SU-DHL-6 (cell line): ENCODE results near the gene RELL2.
"Not testable (repeated sequence)": the region's sequence is repeated elsewhere in the genome, so short reads cannot be mapped to it uniquely, and the experiment has no call there.

Source experiments
- H2AFZ ChIP-seq: fragments of 200-600 bp; sonication (generic); 2 replicates; pipeline ENCODE4 v1.6.1; 2014; ENCODE audit warnings: low read depth, mild to moderate bottlenecking, moderate library complexity, mixed read lengths, antibody characterized with exemption, low read length; ENCODE audit not compliant: severe bottlenecking
- H3F3A ChIP-seq: fragments of 200-600 bp; shearing (Covaris generic); 2 replicates; pipeline ENCODE4 v1.6.0; 2016; ENCODE audit warnings: antibody characterized with exemption, mild to moderate bottlenecking; ENCODE audit not compliant: insufficient read depth
- H3K27ac ChIP-seq: fragments of 200-600 bp; sonication (generic); 2 replicates; pipeline ENCODE4 v1.5.1; 2016; ENCODE audit warnings: low read depth, mild to moderate bottlenecking, low read length, moderate library complexity, mixed read lengths
- H3K27me3 ChIP-seq: fragments of 200-600 bp; sonication (generic), shearing (Covaris generic); 2 replicates; pipeline ENCODE4 v1.6.0; 2014; ENCODE audit warnings: mild to moderate bottlenecking, low read length
- H3K36me3 ChIP-seq: fragments of 200-600 bp; sonication (generic); 2 replicates; pipeline ENCODE4 v1.6.1; 2014; ENCODE audit warnings: mild to moderate bottlenecking, low read length, mixed read lengths
- H3K4me2 ChIP-seq: fragments of 300-600, 200-600 bp; shearing (Covaris generic), sonication (generic); 2 replicates; pipeline ENCODE4 v1.6.0; 2014; ENCODE audit warnings: low read length, low read depth, mild to moderate bottlenecking; ENCODE audit not compliant: poor library complexity, severe bottlenecking
- H3K4me3 ChIP-seq: fragments of 200-600 bp; sonication (generic); 2 replicates; pipeline ENCODE4 v1.5.1; 2014; ENCODE audit warnings: antibody characterized with exemption, low read length, mild to moderate bottlenecking, mixed read lengths; ENCODE audit not compliant: insufficient read depth, poor library complexity, severe bottlenecking
- H3K79me2 ChIP-seq: fragments of 200-600 bp; sonication (generic); 2 replicates; pipeline ENCODE4 v1.6.1; 2014; ENCODE audit warnings: mild to moderate bottlenecking, low read length, moderate library complexity; ENCODE audit not compliant: insufficient read depth
- H3K9ac ChIP-seq: fragments of 200-600 bp; sonication (generic); 2 replicates; pipeline ENCODE4 v1.7.0; 2014; ENCODE audit warnings: mild to moderate bottlenecking, low read length
- H3K9me2 ChIP-seq: fragments of 200-600 bp; sonication (generic); replicated peaks from 2 replicates; pipeline ENCODE4 v1.6.1; 2014; ENCODE audit warnings: low read length; ENCODE audit not compliant: insufficient read depth
- H3K9me3 ChIP-seq: fragments of 200-600 bp; sonication (generic); 2 replicates; pipeline ENCODE4 v1.6.1; 2014; ENCODE audit warnings: low read length, mixed read lengths; ENCODE audit not compliant: insufficient read depth
- H4K20me1 ChIP-seq: fragments of 200-600 bp; sonication (generic); 2 replicates; pipeline ENCODE4 v1.6.1; 2014; ENCODE audit warnings: low read depth, mild to moderate bottlenecking, antibody characterized with exemption, low read length, moderate library complexity, mixed read lengths
- CTCF ChIP-seq: fragments of 200-600 bp; sonication (generic); IDR thresholded peaks from one replicate; pipeline ENCODE4 v1.5.1; 2017; ENCODE audit warnings: antibody characterized with exemption, mild to moderate bottlenecking, low read length, moderate library complexity; ENCODE audit not compliant: insufficient read depth, poor library complexity, severe bottlenecking
- EZH2phosphoT487 ChIP-seq: fragments of 200-600 bp; sonication (generic), shearing (Covaris generic); conservative IDR thresholded peaks from 2 replicates; pipeline ENCODE4 v1.6.1; 2018; ENCODE audit warnings: mild to moderate bottlenecking, antibody characterized with exemption, low read length, moderate library complexity, mixed read lengths

Gene RELL2

GRCh38 chr5:141608046-141608445, 28.8 kb upstream of the RELL2 start:
- H3K36me3 ChIP-seq = peaks cover 4% of the 10 kb centered on the region; the same call in 1 of the 2 replicates
- no peak overlapping the region for H3K4me2 ChIP-seq
- TF ChIP-seq CTCF (no peak), EZH2phosphoT487 (no peak)
- H3K9me2 ChIP-seq = no peaks in the 10 kb centered on the region
- no peak overlapping the region for H3K9ac ChIP-seq
- peaks cover 24% of the 10 kb centered on the region for H4K20me1 ChIP-seq
- no peak overlapping the region for H3K4me3 ChIP-seq
- peaks cover 18% of the 10 kb centered on the region for H3F3A ChIP-seq
- H3K79me2 ChIP-seq = peaks cover 94% of the 10 kb centered on the region
- H2AFZ ChIP-seq = no peak overlapping the region
- H3K9me3 ChIP-seq = no peaks in the 10 kb centered on the region
- no peak overlapping the region for H3K27ac ChIP-seq
- no peaks in the 10 kb centered on the region for H3K27me3 ChIP-seq

- H3K27me3 ChIP-seq = no peaks in the 10 kb centered on the region
- no peak overlapping the region for H3K4me2 ChIP-seq
- H2AFZ ChIP-seq = no peak overlapping the region
- H3K79me2 ChIP-seq = peaks cover 94% of the 10 kb centered on the region
- H3K36me3 ChIP-seq = peaks cover 4% of the 10 kb centered on the region; the same call in 1 of the 2 replicates
- H3K27ac ChIP-seq = no peak overlapping the region
- peaks cover 18% of the 10 kb centered on the region for H3F3A ChIP-seq
- H3K9me2 ChIP-seq = no peaks in the 10 kb centered on the region
- H4K20me1 ChIP-seq = peaks cover 24% of the 10 kb centered on the region
- H3K9me3 ChIP-seq = no peaks in the 10 kb centered on the region
- no peak for TF ChIP-seq EZH2phosphoT487
- no peak for TF ChIP-seq CTCF
- H3K4me3 ChIP-seq = no peak overlapping the region
- no peak overlapping the region for H3K9ac ChIP-seq
These were observed 28.2 kb upstream of the RELL2 start for GRCh38 chr5:141608557-141608956.

- H3K9ac ChIP-seq = no peak overlapping the region
- H3K4me2 ChIP-seq = no peak overlapping the region
These were observed 27.8 kb upstream of the RELL2 start for GRCh38 chr5:141609044-141609443.

GRCh38 chr5:141609921-141610320, 26.9 kb upstream of the RELL2 start:
- Histone ChIP-seq H3K79me2 (peaks cover 94% of the 10 kb centered on the region), H4K20me1 (peaks cover 16% of the 10 kb centered on the region), H3F3A (peaks cover 22% of the 10 kb centered on the region)
- H3K4me3 ChIP-seq, H3K9ac ChIP-seq, H2AFZ ChIP-seq, H3K9me2 ChIP-seq, H3K27ac ChIP-seq, H3K36me3 ChIP-seq, H3K4me2 ChIP-seq, H3K9me3 ChIP-seq, H3K27me3 ChIP-seq: not testable (repeated sequence)

More at GRCh38 chr5:141609044-141609443, 27.8 kb upstream of the RELL2 start:
- TF ChIP-seq EZH2phosphoT487 (no peak), CTCF (no peak)
- Histone ChIP-seq H2AFZ (no peak overlapping the region), H3K79me2 (peaks cover 94% of the 10 kb centered on the region), H3K4me3 (no peak overlapping the region), H3F3A (peaks cover 18% of the 10 kb centered on the region), H3K9me3 (no peaks in the 10 kb centered on the region), H3K36me3 (peaks cover 4% of the 10 kb centered on the region; the same call in 1 of the 2 replicates), H3K27ac (no peak overlapping the region), H3K27me3 (no peaks in the 10 kb centered on the region), H4K20me1 (peaks cover 24% of the 10 kb centered on the region), H3K9me2 (no peaks in the 10 kb centered on the region)
